GM19324 (cell line): Measurements from ENCODE around the gene ARCN1.
"Not testable (repeated sequence)": the region's sequence is repeated elsewhere in the genome, so short reads cannot be mapped to it uniquely, and the experiment has no call there.

ENCODE experiments used
- ATAC-seq: cut with Tn5 transposase; IDR thresholded peaks from one replicate; pipeline ENCODE4 v1.9.1; 2021; ENCODE audit warnings: mild to moderate bottlenecking, moderate library complexity; ENCODE audit not compliant: unreplicated experiment, low FRiP score

Gene ARCN1

GRCh38 chr11:118544010-118544646 is 28.1 kb upstream of the ARCN1 start:
- no peak for ATAC-seq

GRCh38 chr11:118544647-118545010 is 27.6 kb upstream of the ARCN1 start:
- no peak for ATAC-seq

GRCh38 chr11:118545533-118545932 is 26.7 kb upstream of the ARCN1 start:
- ATAC-seq = no peak

- no peak for ATAC-seq
Observed at GRCh38 chr11:118547132-118547531, 25.1 kb upstream of the ARCN1 start.

DNA sequence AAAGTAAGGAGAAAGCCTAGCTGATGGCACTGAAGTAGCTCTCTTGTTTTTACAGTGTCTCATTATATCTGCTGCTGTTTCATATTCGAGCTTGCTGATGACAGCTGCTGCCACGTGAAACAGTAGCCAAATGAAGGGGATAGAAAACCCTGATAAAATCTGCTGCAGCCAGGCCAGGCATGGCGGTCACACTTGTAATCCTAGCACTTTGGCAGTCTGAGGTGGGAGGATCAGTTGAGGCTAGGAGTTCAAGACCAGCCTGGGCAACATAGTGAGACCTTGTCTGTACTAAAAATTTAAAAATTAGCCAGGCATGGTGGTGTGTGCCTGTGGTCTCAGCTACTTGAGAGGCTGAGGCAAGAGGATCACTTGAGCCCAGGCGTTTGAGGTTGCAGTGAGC is 19.9 kb upstream of the ARCN1 start:
- no peak for ATAC-seq

GRCh38 chr11:118560806-118561205 is 11.4 kb upstream of the ARCN1 start:
- ATAC-seq = no peak

- ATAC-seq = no peak
Observed at GRCh38 chr11:118565051-118565450, 7.2 kb upstream of the ARCN1 start.

DNA sequence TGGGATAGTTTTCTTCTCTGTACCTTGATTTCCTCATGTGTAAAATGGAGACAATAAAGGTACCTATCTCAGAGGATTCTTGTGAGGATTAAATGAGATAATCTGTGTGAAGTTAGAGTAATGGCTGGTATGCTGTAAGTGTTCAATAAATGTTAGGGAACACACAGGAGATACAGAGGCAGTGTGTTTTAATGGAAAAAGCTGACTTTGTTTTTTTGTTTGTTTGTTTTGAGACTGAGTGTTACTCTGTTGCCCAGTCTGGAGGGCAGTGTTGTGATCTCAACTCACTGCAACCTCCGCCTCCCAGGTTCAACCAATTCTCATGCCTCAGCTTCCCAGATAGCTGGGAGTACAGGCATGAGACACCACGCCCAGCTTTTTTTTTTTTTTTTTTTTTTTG is 2.5 kb upstream of the ARCN1 start:
- ATAC-seq = no peak

DNA sequence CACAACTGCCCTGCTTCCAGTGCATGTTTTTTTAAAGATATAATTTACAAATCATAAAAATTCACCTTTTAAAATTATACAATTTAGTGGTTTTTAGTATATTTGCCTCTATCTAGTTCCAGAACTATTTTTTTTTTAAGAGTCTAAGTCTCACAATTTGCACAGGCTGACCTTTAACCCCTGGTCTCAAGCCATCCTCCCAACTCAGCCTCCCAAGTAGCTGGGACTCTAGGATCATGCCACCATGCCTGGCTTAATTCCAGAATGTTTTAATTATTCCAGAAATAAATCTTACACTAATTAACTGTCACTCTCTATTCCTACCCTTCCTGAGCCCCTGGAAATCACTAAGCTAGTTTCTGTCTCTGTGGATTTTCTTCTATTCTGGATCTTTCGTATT is 1.4 kb upstream of the ARCN1 start:
- no peak for ATAC-seq

- not testable (repeated sequence) for ATAC-seq
Observed at GRCh38 chr11:118571701-118572060, 528 bp upstream of the ARCN1 start.

DNA sequence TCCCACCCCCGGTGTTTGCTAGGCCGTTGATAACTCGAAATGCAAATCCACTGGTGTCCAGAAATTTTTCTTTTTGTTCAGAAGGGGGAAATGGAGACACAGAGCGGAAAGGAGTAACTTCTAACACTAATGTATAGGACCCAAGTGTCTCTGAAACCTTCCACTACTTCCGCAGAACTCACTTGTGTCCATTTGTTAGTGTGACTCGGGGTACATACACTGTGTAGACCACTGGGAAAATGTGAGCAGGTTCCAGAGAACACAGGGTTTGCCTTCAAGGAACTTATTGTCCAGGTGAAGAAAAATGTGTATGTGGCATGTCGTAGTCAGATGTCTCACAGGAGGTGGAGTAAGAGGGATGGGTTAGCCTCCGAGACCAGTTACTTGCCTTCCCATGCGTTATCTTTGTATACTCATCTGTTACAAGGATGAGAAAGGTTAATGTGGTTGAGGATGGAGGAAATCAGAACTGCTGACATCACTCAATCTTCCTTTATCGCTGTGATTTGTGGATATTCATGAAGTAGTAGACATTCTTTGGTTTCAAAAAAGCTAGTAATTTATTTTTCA is 857 bp downstream of the ARCN1 start:
- peak; percentile 13 for ATAC-seq

DNA sequence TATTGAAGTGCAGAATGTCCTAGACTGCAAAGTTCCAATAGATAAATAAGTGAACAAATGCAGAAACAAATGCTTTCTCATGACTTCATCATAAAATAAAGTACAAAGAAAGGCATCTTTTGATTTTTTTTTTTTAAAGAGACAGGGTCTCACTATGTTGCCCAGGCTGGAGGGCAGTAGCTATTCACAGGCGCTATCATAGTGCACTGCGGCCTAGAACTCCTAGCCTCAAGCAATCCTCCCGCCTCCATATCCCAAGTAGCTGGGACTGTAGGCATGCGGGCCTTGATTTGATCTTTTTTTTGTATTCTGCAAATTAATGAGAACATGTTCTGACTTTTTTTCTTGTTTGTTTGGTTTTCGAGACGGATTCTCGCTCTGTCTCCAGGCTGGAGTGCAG is 2.4 kb downstream of the ARCN1 start:
- ATAC-seq = no peak

DNA sequence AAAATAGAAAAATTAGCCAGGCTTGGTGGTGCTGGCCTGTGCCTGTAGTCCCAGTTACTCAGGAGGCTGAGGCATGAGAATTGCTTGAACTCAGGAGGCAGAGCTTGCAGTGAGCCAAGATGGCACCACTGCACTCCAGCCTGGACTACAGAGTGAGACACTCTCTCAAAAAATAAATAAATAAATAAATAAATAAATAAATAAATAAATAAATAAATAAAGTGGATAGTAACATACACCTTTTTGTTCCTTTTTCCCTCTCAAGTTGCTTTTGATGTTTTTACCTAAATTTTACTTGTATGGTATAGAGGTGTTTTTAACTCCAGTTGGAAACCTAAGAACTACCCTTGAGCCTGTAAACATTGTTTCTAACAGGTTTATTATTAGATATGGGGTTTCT is 5.8 kb downstream of the ARCN1 start:
- ATAC-seq = not testable (repeated sequence)

DNA sequence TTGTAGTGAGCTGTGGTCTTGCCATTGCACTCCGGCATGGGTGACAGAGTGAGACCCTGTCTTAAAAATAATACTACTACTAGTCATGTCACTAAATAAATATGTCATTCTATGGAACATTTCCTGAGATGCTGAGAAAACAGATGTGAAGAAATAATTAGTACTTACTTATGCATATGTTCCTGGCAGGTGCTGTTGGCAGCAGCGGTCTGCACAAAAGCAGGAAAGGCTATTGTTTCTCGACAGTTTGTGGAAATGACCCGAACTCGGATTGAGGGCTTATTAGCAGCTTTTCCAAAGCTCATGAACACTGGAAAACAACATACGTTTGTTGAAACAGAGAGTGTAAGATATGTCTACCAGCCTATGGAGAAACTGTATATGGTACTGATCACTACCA is 8.8 kb downstream of the ARCN1 start:
- ATAC-seq = no peak

DNA sequence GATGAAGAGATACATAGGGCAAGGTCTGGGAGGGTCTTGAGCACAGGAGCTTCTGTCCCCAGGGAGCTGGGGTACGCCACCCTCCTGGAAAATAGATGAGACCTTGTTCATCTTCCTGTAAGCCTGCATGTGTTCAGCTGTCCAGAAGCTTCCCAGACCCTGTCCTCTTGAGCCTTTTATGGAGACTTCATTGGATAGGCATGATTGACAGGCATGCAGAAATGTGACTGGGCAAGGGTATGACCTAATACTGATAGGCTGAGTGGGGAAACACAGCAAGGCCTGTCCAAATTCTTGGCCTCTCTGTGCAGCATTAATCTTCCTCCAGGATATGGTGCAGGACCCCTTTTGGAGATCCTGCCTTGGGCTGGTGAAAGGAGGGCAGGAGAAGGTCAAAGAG is 15.7 kb downstream of the ARCN1 start:
- ATAC-seq = no peak

DNA sequence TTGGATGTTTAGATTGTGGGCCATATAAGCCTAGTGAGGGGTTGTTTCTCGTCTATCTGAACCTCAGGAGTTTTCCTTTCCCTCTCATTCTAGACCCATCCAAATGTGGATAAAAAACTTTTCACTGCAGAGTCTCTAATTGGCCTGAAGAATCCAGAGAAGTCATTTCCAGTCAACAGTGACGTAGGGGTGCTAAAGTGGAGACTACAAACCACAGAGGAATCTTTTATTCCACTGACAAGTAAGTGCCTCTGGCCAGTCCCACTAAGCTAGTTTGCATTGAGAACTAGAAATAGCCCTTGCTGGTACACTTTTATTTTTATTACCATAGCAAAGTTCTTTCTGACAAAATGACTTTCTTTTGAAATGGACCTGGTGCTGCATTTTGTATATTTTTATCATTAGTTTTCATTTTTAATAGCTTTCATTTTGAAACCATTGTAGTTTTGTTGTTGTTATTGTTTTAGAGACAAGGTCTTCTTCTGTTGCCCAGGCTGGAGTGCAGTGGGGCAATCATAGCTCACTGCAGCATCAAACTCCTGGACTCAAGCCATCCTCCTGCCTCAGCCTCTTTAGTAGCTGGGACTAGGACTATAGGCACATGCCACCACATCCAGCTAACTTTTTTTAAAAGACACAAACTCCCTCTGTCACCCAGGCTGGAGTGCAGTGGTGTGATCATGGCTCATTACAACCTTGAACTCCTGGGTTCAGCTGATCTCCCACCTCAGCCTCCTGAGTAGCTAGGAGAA is 20.6 kb downstream of the ARCN1 start:
- ATAC-seq = no peak

DNA sequence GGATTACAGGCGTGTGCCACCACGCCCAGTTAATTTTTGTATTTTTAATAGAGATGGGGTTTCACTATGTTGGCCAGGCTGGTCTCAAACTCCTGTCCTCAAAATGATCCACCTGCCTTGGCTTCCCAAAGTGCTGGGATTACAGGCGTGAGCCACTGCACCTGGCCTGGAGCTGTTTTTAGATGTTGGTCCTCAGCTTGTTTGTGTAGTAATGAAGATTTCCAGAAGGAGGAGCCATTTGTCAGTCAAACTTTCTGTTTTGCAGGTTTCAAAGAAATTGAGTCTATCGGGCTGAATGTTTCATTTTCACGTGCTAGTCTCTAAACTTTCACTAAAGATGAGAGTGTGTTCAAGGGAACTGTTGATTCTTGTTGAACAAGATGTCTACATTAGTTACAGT is 22.8 kb downstream of the ARCN1 start:
- ATAC-seq = not testable (repeated sequence)

DNA sequence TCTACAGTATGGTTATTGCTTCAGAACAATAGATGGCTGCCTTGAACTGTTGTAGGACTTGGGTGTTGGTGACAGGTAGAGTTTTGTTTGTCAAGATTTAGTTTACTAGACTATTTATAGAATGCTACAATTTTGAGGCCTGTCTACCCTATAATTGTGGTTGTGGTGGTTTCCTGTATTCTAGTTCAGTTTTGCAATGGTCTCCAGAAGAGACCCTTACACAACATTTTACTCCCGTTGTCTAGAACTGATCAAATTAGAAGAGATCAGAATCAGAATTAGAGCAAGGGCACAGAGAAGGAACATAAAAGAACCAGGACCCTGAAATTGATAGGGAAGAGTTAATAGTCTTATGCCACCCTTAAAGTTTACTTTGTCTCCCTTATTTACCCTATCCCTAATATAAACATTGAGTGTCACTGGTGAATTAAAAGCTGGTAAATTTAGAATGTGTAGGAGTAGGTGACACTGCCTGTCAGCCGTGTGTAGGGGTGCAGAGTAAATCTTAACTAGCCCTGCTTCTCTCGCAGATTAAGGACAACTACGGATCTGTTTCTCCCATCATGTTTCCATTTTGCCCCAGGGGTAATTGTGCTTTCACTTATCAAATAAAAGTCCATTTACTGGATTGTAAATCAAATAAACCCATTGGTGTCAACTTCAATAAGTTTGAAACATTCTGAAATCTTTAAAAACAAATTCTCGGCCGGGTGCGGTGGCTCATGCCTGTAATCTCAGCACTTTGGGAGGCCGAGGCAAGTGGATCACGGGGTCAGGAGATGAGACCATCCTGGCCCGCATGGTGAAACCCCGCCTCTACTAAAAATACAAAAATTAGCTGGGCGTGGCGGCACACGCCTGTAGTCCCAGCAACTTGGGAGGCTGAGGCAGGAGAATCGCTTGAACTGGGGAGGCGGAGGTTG is 24.3 kb downstream of the ARCN1 start:
- no peak for ATAC-seq

- ATAC-seq = no peak
Observed at GRCh38 chr11:118597556-118597955, 25.3 kb downstream of the ARCN1 start.

DNA sequence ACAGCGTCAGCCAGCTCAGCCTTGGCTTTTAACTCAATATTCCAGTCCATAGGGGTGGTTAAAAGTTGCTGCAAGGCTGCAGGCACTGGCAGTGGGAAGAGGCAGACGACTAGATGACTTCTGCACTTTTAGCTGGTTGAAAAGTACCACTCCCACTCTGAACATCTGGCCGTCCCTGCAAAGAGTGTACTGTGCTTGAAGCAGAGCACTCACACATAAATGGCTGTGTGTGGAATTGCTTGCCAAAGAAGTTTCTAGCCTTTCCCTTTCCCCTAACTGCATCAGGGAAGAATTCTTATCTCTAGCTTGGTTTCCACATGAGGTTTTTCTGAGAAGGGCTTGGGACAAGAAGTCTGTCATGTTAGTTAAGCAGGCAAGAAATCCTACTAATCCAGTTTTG is 30.1 kb downstream of the ARCN1 start:
- no peak for ATAC-seq

GRCh38 chr11:118603709-118604108 is 31.5 kb downstream of the ARCN1 start:
- not testable (repeated sequence) for ATAC-seq
